SK-N-SH (cell line): ENCODE measurements around the gene RAB23.

Source experiments
- CHD2 ChIP-seq: fragments of 150-350 bp; IDR thresholded peaks from 2 replicates; pipeline ENCODE4 v1.6.1; 2018; ENCODE audit warnings: low read length; ENCODE audit not compliant: partially characterized antibody
- CTCF ChIP-seq: fragments of 200-600 bp; sonication (generic); IDR thresholded peaks from 2 replicates; pipeline ENCODE4 v1.6.1; 2017; ENCODE audit warnings: antibody characterized with exemption, mild to moderate bottlenecking, moderate library complexity
- EZH2phosphoT487 ChIP-seq: fragments of 200-600 bp; sonication (generic); IDR thresholded peaks from 2 replicates; pipeline ENCODE4 v1.6.1; 2017; ENCODE audit warnings: low read depth, mixed run types, mild to moderate bottlenecking, antibody characterized with exemption, moderate library complexity, borderline replicate concordance

- TF ChIP-seq CHD2: no peak
- TF ChIP-seq CTCF: no peak
- no peak for TF ChIP-seq EZH2phosphoT487
These were observed 40.4 kb upstream of the RAB23 start for GRCh38 chr6:57262488-57262887.
